Measurements from ENCODE around the gene B3GNT9. TPM values are rescaled to one million over a fixed set of nuclear protein-coding genes. Genes with fewer than 3 reads are reported as not detected.

The B3GNT9 gene
- total RNA-seq, 1 experiment from 2014 or later, result 11.5 TPM

- DNase-seq (ENCODE audit: low spot score), result no peak
- no TSS peak for BruUV-seq (replicated peaks)
- intact Hi-C loops (cut with micrococcal nuclease; ENCODE audit: unreplicated experiment), result no loop called here
- no peaks in the 10 kb centered on the region for H3K27me3 ChIP-seq (replicated peaks; ENCODE audit: insufficient read depth, low read depth, low read length, poor library complexity)
- H3K36me3 ChIP-seq (ENCODE audit: insufficient read depth, low read length, poor library complexity, severe bottlenecking), result peaks cover 4% of the 10 kb centered on the region
- ChIA-PET CTCF (no interaction called here), POLR2A (ENCODE audit: low non-redundant PET) (no interaction called here)
- H3K9me3 ChIP-seq (ENCODE audit: low read depth, low read length, poor library complexity, severe bottlenecking), result no peaks in the 10 kb centered on the region
- H3K27ac ChIP-seq (ENCODE audit: low read depth, low read length, poor library complexity, severe bottlenecking), result no peak overlapping the region
- no peak overlapping the region for H3K4me3 ChIP-seq (ENCODE audit: low read depth, low read length, poor library complexity, severe bottlenecking)
- TF ChIP-seq EZH2 (IDR thresholded peaks at IDR 0.05; ENCODE audit: borderline replicate concordance, low read depth, low read length, poor library complexity, severe bottlenecking) (no peak), CTCF (conservative IDR thresholded peaks at IDR 0.05; ENCODE audit: low read depth, low read length) (no peak)
- peaks cover 19% of the 10 kb centered on the region for H3K4me1 ChIP-seq (ENCODE audit: insufficient read depth, low read length, poor library complexity, severe bottlenecking)
These were observed 38.8 kb downstream of the B3GNT9 start for GRCh38 chr16:67111951-67112444.

GRCh38 chr16:67109407-67110135 is 41.2 kb downstream of the B3GNT9 start, which contains the start of gene PHAF1:
Gene PHAF1, plus strand, starts transcription at chr16:67109941. Its CDS starts 235 bp downstream, at chr16:67110176.
- no TSS peak for BruUV-seq (replicated peaks)
- Histone ChIP-seq H3K27me3 (replicated peaks; ENCODE audit: insufficient read depth, low read depth, low read length, poor library complexity) (no peaks in the 10 kb centered on the region), H3K9me3 (ENCODE audit: low read depth, low read length, poor library complexity, severe bottlenecking) (no peaks in the 10 kb centered on the region), H3K36me3 (ENCODE audit: insufficient read depth, low read length, poor library complexity, severe bottlenecking) (peaks cover 4% of the 10 kb centered on the region), H3K4me1 (ENCODE audit: insufficient read depth, low read length, poor library complexity, severe bottlenecking) (peaks cover 19% of the 10 kb centered on the region), H3K27ac (ENCODE audit: low read depth, low read length, poor library complexity, severe bottlenecking) (peak within 1 kb of the TSS; percentile 56), H3K4me3 (ENCODE audit: low read depth, low read length, poor library complexity, severe bottlenecking) (peak within 1 kb of the TSS; percentile 87)
- ChIA-PET POLR2A (ENCODE audit: low non-redundant PET) (no interaction called here), CTCF (interaction anchor here (0.6 kb wide), 1 partner anchor 137 kb away, joined by 3 read pairs; no protein-coding TSS in a partner anchor)
- DNase-seq (ENCODE audit: low spot score), result peak; percentile 92
- intact Hi-C loops (cut with micrococcal nuclease; ENCODE audit: unreplicated experiment), result no loop called here
- TF ChIP-seq CTCF (conservative IDR thresholded peaks at IDR 0.05; ENCODE audit: low read depth, low read length), result no peak
- TF ChIP-seq EZH2 (IDR thresholded peaks at IDR 0.05; ENCODE audit: borderline replicate concordance, low read depth, low read length, poor library complexity, severe bottlenecking), result no peak

DNA sequence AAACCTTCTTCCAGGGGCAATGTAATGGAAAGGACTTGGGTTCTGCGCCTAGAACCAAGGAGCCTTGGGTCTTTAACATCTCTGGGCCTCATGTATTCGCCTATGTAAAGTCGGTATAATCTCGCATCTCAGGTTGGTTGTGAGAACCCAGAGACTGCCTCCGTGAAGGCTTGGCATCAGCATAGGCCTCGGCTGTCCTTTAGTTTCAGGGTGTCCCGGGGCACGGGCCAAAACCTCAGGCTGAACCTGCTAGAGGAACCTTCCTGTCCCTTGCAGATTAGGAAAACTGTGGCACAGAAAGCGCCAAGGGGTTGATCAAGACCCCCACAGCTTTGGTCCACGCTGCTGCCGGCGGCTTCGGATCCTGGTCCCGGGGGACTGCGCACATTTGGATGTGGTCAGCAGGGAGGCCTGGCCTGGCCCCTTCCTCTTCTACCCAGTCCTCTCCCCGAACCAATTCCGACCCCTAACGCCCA is 41.8 kb downstream of the B3GNT9 start:
- POLR2A ChIA-PET (ENCODE audit: low non-redundant PET), result no interaction called here
- peak overlapping the region; percentile 56 for H3K27ac ChIP-seq (ENCODE audit: low read depth, low read length, poor library complexity, severe bottlenecking)
- no peaks in the 10 kb centered on the region for H3K9me3 ChIP-seq (ENCODE audit: low read depth, low read length, poor library complexity, severe bottlenecking)
- H3K27me3 ChIP-seq (replicated peaks; ENCODE audit: insufficient read depth, low read depth, low read length, poor library complexity), result no peaks in the 10 kb centered on the region
- TF ChIP-seq EZH2 (IDR thresholded peaks at IDR 0.05; ENCODE audit: borderline replicate concordance, low read depth, low read length, poor library complexity, severe bottlenecking), result no peak
- no peak for TF ChIP-seq CTCF (conservative IDR thresholded peaks at IDR 0.05; ENCODE audit: low read depth, low read length)
- intact Hi-C loops (cut with micrococcal nuclease; ENCODE audit: unreplicated experiment), result no loop called here
- peaks cover 19% of the 10 kb centered on the region for H3K4me1 ChIP-seq (ENCODE audit: insufficient read depth, low read length, poor library complexity, severe bottlenecking)
- H3K4me3 ChIP-seq (ENCODE audit: low read depth, low read length, poor library complexity, severe bottlenecking), result peak overlapping the region; percentile 87
- H3K36me3 ChIP-seq (ENCODE audit: insufficient read depth, low read length, poor library complexity, severe bottlenecking), result peaks cover 4% of the 10 kb centered on the region
- no TSS peak for BruUV-seq (replicated peaks)
- CTCF ChIA-PET, result no interaction called here
- DNase-seq (ENCODE audit: low spot score), result no peak

Measured in A673 (cell line).